HepG2 (cell line): ENCODE data around the gene SRSF2. TPM values are rescaled to one million over a fixed set of nuclear protein-coding genes. Genes with fewer than 3 reads are reported as not detected.

Experiments used
- FOXK1 ChIP-seq: sonication (generic); formaldehyde crosslinking; IDR thresholded peaks from 2 replicates; pipeline ENCODE4 v1.4.0; 2020; ENCODE audit warnings: low read depth, missing genetic modification reagents, borderline replicate concordance
- KDM5B ChIP-seq: sonication (generic); formaldehyde crosslinking; IDR thresholded peaks from 2 replicates; pipeline ENCODE4 v1.4.0; 2020; ENCODE audit warnings: missing genetic modification reagents, mild to moderate bottlenecking, borderline replicate concordance
- NCOA1 ChIP-seq: sonication (generic); formaldehyde crosslinking; IDR thresholded peaks from 2 replicates; pipeline ENCODE4 v1.9.0; 2021; ENCODE audit warnings: missing genetic modification reagents
- POLR2AphosphoS5 ChIP-seq: IDR thresholded peaks from 2 replicates; pipeline ENCODE4 v1.6.1; 2012; ENCODE audit warnings: low read depth, low read length
- SOX6 ChIP-seq, 2 experiments: fragments of 450-650 bp in 1 of 2; sonication (generic) in 1 of 2; formaldehyde crosslinking in 1 of 2; IDR thresholded peaks; 2 replicates each; pipeline versions ENCODE4 v1.4.0 to v1.6.1; 2017 to 2020; ENCODE audit warnings: antibody characterized with exemption in 1 of 2, mild to moderate bottlenecking in 1 of 2, missing genetic modification reagents in 1 of 2
- STAT5B ChIP-seq: sonication (generic); formaldehyde crosslinking; IDR thresholded peaks from 2 replicates; pipeline ENCODE4 v1.4.0; 2020; ENCODE audit warnings: missing genetic modification reagents
- TBX2 ChIP-seq: sonication (generic); formaldehyde crosslinking; IDR thresholded peaks from 2 replicates; pipeline ENCODE4 v1.5.0; 2020; ENCODE audit warnings: missing genetic modification reagents, mild to moderate bottlenecking, borderline replicate concordance
- ZBTB38 ChIP-seq: sonication (generic); formaldehyde crosslinking; IDR thresholded peaks from 2 replicates; pipeline ENCODE4 v1.5.1; 2020; ENCODE audit warnings: mild to moderate bottlenecking, missing genetic modification reagents
- ZEB1 ChIP-seq: IDR thresholded peaks from 2 replicates; pipeline ENCODE4 v1.6.1; 2012; ENCODE audit warnings: mild to moderate bottlenecking, low read depth, inconsistent platforms; ENCODE audit not compliant: insufficient replicate concordance
- ZFP36L2 ChIP-seq: sonication (generic); formaldehyde crosslinking; IDR thresholded peaks from 2 replicates; pipeline ENCODE4 v1.4.0; 2020; ENCODE audit warnings: missing genetic modification reagents
- ZIK1 ChIP-seq: sonication (generic); formaldehyde crosslinking; IDR thresholded peaks from 2 replicates; pipeline ENCODE4 v1.5.0; 2020; ENCODE audit warnings: mild to moderate bottlenecking, low read depth, missing genetic modification reagents, borderline replicate concordance
- ZNF10 ChIP-seq: sonication (generic); formaldehyde crosslinking; IDR thresholded peaks from 2 replicates; pipeline ENCODE4 v1.4.0; 2020; ENCODE audit warnings: mild to moderate bottlenecking, low read depth, missing genetic modification reagents, borderline replicate concordance
- ZNF318 ChIP-seq: sonication (generic); formaldehyde crosslinking; IDR thresholded peaks from 2 replicates; pipeline ENCODE4 v1.4.0; 2020; ENCODE audit warnings: mild to moderate bottlenecking, missing genetic modification reagents
- ZNF546 ChIP-seq: sonication (generic); formaldehyde crosslinking; conservative IDR thresholded peaks from 2 replicates; pipeline ENCODE4 v1.8.1; 2023; ENCODE audit warnings: mild to moderate bottlenecking, missing genetic modification reagents
- ZNF776 ChIP-seq: sonication (generic); formaldehyde crosslinking; IDR thresholded peaks from 2 replicates; pipeline ENCODE4 v1.4.0; 2020; ENCODE audit warnings: mild to moderate bottlenecking, missing genetic modification reagents
- ZSCAN20 ChIP-seq: sonication (generic); formaldehyde crosslinking; IDR thresholded peaks from 2 replicates; pipeline ENCODE4 v1.4.0; 2020; ENCODE audit warnings: missing genetic modification reagents, mild to moderate bottlenecking, borderline replicate concordance
- polyA plus RNA-seq, 8 experiments: library from polyadenylated mRNA; depleted of rRNA in 3 of 8; stranded (reverse) in 7 of 8; unstranded in 1 of 8; fragments of >200 nt; fragmentation: Illumina TruSeq in 4 of 8; extraction: Trizol in 4 of 8; gene quantifications; 2 replicates each; pipeline versions ENCODE4 v1.2.1 to v1.2.3, GENCODE V29; 2011 to 2016; ENCODE audit warnings: low read depth in 4 of 8, missing spikeins in 1 of 8, mixed read lengths in 1 of 8; ENCODE audit not compliant: insufficient read depth in 1 of 8
- total RNA-seq, 5 experiments: library from RNA; depleted of rRNA; stranded (reverse); fragments of >200 nt; fragmentation: Illumina TruSeq; extraction: Trizol; gene quantifications; 2 replicates each; pipeline ENCODE4 v1.2.3, GENCODE V29; 2016; ENCODE audit warnings: low read depth in 1 of 5
- TF ChIP-seq, protein P1 (sequence below): fragments of 450-650 bp; IDR thresholded peaks from 2 replicates; pipeline ENCODE4 v1.6.1; 2017; ENCODE audit warnings: mild to moderate bottlenecking

SRSF2 gene
- total and polyA plus RNA-seq, 2 of the 13 experiments (the other 11 are each of a cell fraction or from before 2014, with no cell fraction given) = 306 to 319 TPM

- TF ChIP-seq, protein P1, sequence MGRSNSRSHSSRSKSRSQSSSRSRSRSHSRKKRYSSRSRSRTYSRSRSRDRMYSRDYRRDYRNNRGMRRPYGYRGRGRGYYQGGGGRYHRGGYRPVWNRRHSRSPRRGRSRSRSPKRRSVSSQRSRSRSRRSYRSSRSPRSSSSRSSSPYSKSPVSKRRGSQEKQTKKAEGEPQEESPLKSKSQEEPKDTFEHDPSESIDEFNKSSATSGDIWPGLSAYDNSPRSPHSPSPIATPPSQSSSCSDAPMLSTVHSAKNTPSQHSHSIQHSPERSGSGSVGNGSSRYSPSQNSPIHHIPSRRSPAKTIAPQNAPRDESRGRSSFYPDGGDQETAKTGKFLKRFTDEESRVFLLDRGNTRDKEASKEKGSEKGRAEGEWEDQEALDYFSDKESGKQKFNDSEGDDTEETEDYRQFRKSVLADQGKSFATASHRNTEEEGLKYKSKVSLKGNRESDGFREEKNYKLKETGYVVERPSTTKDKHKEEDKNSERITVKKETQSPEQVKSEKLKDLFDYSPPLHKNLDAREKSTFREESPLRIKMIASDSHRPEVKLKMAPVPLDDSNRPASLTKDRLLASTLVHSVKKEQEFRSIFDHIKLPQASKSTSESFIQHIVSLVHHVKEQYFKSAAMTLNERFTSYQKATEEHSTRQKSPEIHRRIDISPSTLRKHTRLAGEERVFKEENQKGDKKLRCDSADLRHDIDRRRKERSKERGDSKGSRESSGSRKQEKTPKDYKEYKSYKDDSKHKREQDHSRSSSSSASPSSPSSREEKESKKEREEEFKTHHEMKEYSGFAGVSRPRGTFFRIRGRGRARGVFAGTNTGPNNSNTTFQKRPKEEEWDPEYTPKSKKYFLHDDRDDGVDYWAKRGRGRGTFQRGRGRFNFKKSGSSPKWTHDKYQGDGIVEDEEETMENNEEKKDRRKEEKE = no peak
- peak; percentile 31; the same call in 1 of the 2 replicates for TF ChIP-seq ZIK1 (CRISPR knock-in tag)
- no peak; the same call in 1 of the 2 replicates for TF ChIP-seq ZBTB38
- peak; percentile 72; the same call in 1 of the 2 replicates for TF ChIP-seq ZSCAN20 (CRISPR knock-in tag)
- peak; percentile 90; the same call in 1 of the 2 replicates for TF ChIP-seq POLR2AphosphoS5
- no peak for TF ChIP-seq ZEB1
- peak; percentile 81 for TF ChIP-seq ZNF546
- peak; percentile 11; the same call in 1 of the 2 replicates for TF ChIP-seq ZFP36L2
- no peak for TF ChIP-seq ZNF10
- TF ChIP-seq SOX6 (IDR thresholded peaks at IDR 0.05) = no peak
- peak; percentile 41 for TF ChIP-seq SOX6 (CRISPR knock-in tag; IDR thresholded peaks at IDR 0.05)
- peak; percentile 93 for TF ChIP-seq KDM5B
- TF ChIP-seq NCOA1 = peak; percentile 87; the same call in 1 of the 2 replicates
- peak; percentile 14; the same call in 1 of the 2 replicates for TF ChIP-seq FOXK1
- no peak for TF ChIP-seq ZNF318 (CRISPR knock-in tag)
- peak; percentile 87 for TF ChIP-seq TBX2 (CRISPR knock-in tag)
- peak; percentile 40; the same call in 1 of the 2 replicates for TF ChIP-seq STAT5B (CRISPR knock-in tag)
- peak; percentile 14; the same call in 1 of the 2 replicates for TF ChIP-seq ZNF776 (CRISPR knock-in tag)
Observed at GRCh38 chr17:76726231-76726775, 10.8 kb downstream of the SRSF2 start, which contains the start of gene JMJD6 (continued).
